MV-4-11 (cell line): ENCODE results near the gene TEPSIN.

ENCODE experiments used
- DNase-seq: peaks from one replicate; lab custom pipeline; 2025; lab: John Stamatoyannopoulos, UW

TEPSIN gene

DNA sequence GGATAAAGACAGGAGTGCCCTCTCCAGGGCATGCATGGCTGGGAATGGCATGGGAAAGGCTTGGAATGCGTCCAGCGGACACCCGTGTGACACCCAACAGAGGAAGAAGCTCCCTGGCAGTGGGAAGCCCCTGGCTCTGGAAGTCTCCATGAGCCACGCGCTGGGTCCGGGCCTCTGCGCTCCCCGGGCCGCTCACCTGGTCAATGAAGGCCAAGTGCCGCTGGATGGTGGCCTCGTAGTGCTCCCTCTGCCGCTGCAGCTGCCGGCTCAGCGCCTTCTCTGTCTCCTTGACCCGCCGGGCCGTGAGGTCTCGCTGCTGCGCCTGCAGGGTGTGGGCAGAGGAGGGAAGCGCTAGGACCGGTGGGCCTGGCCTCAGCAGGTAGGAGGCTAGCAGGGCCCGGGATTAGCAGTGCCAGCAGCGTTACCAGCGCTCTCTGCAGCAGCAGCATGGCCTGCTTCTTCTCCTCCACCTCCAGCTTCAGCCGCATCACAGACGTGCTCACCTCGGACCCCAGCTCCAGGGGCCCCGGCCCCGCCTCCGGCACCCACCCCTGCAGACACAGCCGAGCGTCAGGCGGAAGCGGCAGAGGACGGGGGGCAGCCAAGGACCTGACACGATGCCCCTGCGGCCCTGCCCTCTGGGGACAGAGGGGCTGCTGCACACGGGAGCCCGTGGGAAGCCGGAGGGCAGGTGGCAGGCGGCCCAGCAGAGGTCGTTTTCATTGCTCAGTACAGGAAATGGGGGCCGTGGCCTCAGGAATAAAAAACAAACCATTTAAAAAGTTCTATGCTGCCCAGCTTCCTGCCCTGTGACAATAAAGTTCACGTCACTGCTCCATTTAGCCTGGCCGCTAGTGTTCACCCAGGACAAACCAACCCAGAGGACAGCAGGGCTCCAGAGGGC is 42.1 kb downstream of the TEPSIN start:
- DNase-seq: no peak

DNA sequence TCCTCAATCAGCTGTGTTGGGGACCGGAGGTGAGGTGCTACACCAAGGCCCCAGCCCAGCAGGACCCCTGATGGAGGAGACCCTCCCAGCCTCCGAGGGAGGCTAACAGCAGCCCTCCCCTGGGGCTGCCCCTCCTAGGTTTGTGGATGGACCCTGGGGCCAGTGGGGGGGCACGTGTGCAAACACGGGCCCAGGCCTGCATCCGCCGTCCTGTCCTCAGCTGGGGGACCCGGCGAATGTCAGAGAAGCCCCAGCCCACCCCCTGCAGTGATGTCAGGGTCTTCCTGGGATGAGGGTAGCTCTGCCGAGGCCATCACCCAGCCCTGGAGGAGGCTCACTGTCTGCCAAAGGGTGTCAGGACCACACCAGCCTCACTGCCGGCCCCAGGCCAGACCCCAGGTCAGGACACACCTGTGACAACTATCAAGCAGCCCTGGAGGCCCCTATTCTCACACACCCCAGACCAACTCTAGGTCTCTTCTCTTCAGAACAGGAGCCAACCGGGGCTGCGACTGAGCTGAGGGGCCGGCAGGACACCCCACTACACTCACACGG is 42.8 kb downstream of the TEPSIN start:
- DNase-seq: no peak

DNA sequence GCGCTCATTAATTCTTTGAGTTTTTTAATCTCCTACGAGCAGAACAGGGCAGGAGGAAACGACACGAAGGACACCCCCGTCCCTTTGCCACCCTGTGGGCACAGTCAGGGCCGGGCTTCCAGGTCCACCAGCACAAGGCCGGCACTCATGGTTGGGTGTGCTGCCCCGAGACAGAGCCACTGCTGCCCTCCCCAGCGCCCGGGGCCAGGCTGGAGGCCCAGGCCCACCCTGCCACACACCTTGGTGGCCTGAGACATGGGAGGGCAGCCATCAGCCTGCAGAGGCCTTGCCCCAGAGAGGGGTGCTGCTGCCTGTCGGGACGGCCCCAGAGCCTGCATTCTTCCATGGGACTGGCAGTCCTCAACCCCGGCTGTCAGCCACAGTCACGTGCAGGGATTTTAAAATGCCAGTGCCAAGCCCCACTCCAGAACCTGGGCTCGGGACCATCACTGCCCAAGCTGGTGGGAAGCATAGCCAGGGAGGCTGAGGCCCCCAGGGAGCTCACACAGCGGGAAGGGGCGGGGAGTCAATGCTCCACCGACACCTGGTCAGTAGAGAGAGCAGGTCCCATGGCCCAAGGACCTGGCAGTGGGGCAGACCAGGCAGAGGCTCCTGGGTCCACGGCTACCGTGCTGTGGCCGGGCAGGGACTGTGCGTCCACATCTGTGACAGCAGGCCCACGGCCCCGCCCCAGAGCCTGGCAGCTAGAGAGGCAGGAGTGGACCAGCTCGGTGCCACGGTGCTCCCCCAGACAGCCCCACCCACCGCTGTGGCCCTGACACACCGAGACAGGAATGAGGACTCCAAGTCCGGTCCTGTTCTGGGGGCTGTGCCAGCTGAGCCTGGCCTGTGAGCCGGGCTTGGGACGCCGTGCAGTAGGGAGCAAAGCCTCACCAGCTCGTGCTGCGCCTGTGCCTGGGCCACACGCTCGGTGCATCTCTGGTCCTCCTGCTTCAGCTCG is 43.6 kb downstream of the TEPSIN start:
- no peak for DNase-seq

DNA sequence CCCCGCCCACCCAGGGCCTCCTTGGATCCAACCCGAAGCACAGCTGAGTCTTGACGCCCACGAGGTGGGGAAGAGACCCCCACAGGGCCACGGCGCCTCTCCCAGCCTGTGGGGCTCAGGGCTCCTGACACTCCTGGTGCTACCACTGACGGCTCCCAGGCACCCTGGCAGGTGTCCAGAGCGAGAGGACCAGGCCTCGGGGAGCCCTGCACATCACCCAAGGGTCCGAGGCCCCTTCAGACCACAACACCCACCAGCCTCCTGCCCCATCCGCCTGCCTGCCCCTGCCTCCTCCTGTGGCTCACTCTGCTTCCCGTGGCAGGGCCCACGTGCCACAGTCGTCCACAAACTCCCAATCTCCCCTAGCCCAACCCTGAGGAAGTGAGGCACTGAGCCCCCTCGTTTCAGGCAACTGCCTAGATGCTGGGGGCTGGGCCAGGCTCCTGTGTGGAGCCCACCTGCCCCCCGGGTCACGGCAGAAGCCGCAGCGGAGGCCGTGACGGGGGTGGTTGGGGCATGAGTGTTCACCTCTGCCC is 44.6 kb downstream of the TEPSIN start:
- DNase-seq: no peak

DNA sequence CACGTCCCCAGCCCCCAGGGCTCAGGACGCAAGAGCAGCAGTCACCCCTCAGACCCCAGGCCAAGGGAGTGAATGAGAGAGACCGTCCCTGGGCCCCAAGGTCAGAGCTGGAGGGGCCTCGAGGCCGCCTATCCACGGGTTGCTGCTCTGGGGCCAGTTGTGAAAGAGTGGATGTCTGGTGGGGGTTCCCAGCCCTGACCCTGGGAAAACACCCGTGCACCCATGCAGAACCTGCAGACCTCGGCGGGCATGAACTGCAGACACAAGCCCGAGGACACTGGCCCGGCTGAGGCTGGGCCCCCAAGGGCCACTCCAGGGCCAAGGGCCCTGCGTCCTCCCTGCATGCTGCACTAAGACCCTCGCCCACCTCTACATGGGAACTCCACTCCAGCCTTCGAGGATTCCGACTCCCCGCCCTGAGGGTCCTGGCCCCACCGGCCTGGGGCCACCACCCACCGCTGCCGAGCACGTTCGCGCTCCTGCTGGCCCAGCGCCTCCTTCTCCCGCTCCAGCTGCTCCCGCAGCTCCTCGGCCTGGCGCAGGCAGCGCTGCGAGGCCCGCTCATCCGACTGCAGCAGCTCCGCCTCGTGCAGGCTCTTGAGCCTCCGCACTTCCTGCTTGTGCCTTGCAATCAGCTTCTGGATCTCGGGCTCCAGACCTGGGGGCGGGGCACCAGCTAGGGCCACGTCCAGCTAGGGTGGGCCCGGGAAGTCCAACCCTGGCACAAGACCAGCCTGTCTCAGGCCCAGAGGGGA is 45.2 kb downstream of the TEPSIN start:
- DNase-seq: no peak

DNA sequence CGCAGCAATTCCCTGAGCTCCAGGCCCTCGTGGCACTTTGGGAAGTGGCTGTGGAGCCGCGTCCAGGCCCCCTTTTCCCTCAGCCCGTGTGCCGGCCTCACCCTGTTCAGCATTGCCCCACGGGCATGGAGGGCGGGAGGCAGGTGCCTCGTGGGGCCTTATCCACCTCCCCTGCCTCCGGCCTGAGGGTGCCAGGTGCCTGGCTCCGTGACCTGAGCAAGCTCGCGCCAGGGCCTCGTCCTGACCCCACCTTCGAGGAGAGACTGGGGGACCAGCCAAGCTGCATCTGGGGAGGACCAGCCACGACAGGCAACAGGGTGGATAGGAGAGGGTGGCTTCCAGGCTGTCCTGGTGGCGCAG is 45.8 kb downstream of the TEPSIN start:
- DNase-seq: no peak

DNA sequence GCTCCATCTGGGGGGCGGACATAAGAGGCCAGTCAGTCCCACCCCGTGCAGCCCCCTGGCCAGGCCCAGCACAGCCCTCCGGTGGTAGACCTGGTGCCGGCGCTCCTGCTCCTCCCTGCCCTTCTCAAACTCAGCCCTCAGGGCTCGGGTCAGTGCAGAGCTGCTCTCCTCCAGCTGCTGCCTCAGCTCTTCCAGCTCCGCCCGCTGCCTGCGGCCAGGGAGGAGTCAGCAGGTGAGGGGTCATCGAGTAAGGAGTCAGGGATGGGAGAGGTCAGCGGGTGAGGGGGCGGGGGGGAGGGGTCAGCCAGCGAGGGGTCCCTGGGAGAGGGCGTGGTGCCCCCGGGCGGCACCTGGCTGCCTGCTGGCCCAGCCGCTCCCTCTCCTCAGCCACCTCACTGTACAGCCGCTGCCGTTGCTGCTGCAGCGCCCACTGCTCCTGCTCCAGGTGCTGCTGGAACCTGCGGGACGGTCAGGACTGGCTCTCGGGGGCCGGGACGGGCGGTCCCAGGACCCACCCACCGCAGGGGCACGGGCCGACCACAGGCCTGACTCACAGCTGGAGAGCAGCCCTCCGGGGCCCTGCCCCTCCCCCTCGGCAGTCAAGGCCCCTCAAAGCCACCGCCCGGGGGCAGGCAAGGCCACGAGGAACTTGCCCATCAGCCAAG is 46.3 kb downstream of the TEPSIN start:
- no peak for DNase-seq

DNA sequence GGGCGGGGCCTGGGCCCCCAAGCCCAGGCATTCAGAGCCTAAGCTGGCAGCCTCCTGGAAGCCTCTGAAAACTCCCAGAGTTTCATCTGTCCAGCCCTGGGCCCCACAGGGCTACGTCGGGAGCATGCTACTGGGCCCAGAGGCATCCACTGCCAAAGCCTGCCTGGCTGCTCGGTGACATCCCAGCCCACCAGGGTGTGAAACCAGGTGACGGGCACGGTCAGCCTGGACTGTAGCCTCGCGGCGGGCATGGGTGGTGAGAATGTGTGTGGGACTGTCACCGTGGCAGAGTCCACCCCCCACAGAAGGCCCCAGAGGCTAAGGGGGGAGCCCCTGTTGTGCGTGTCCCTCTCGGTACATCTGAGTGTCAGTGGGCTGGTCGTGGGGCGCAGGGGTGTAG is 47.2 kb downstream of the TEPSIN start:
- DNase-seq: no peak

DNA sequence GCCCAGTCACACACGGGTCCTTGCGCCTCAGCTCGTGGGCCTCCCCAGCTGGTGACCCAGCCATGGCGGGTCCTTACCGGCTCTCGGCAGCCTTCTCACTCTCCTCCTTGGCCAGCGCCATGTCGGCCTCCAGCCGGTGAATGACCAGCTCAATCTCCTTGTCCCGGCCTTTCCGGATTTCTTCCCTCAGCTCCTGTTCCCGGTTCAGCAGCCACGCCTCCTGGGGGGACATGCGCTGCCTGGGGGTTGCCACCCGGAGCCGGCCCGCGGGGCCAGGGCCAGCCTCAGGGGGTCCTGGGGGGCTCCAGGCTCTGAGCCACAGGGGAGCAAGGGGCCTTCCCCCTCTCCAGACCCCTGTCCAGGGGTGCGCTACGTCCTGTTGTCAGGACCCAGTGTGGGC is 47.7 kb downstream of the TEPSIN start:
- DNase-seq: no peak

DNA sequence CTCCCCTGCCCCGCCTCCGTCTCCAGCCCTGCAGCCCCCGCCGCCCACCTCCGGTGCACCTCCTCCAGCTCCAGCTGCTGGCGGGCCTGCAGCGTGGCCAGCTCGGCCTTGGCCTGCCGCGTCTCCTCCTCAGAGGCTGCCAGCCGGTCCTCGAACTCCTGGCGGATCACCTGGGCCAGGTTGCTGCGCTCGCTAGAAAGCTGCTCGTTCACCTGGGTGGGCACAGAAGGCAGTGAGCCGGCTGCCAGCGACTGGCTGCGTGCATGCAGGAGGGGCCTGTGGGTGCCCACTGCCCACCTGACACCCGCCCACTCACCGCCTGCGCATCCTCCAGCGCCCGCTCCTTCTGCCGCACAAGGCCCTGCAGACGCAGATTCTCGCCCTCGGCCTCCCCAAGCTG is 48.3 kb downstream of the TEPSIN start:
- no peak for DNase-seq

DNA sequence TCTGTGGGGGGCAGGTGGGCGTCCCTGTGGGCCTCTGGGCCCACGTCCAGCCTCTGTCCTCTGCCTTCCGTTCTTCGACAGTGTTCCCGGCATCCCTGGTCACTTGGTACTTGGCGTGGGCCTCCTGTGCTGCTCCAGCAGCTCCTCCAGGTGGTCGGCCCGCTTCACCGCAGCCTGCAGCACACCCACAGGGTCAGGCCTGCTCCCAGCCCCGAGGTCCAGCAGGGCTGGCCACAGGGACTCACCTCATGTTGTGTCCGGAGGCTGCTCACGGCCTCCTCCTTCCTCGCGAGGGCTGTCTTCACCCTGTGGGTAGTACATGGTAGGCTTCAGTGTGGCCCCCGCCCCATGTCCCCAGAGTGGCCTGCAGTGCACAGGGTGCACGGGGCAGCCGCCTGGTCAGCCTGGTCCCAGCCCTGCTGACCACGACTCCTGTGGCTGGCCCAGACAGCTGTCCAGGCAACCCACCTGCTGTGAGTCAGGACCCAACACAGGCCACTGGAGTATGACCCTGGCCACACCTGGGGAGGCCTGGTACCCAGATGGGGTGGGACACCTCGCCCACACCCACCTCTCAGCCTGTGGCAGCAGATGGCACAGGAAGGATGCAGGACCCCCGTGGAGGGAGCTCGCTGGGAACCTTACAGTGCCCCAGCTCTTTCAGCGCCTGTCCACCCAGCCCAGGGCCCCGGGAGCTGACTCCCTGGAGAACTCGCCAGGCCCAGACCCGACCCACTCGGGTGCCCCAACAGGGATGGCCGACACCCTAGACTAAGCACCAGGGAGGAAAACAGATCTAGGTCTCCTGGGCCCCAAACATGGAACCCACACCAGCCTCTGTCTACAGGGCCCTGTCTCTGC is 49.0 kb downstream of the TEPSIN start:
- DNase-seq: no peak

DNA sequence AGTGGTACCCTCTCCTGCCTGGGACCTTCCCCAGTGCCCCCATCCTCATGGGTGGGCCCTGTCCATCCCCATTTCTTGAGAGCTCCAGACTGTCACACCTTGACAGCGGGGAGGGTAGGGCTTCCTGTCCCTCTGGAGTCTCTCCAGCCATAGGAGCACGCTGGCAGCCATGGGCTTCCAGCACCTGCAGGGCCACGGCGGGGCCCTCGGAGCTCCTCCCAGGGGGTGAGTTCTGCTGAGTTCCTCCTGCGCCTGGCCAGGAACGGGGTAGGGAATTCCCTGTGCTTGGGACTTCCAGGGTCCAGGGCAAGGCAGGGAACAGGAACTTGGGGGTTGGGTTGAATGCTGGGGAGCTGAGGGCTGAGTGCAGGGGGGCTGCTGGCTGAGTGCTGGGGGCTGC is 49.8 kb downstream of the TEPSIN start:
- DNase-seq: no peak

DNA sequence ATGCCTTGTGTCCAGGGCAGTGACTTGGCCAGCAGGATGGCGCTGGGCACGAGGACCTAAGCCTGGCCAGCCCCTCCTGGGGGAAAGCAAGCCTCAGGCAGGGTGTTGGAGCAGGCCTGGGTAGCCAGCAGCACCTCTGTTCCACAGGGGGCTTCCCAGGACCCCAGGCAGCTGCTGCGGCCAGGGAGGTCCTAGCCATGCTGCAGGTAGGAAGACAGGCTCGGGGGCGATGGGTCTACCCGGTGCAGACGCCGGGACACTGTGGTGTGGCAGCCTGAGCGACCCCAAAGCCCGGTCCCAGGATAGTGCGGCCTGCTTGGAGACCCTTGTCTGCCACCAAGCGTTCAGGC is 50.4 kb downstream of the TEPSIN start:
- no peak for DNase-seq

DNA sequence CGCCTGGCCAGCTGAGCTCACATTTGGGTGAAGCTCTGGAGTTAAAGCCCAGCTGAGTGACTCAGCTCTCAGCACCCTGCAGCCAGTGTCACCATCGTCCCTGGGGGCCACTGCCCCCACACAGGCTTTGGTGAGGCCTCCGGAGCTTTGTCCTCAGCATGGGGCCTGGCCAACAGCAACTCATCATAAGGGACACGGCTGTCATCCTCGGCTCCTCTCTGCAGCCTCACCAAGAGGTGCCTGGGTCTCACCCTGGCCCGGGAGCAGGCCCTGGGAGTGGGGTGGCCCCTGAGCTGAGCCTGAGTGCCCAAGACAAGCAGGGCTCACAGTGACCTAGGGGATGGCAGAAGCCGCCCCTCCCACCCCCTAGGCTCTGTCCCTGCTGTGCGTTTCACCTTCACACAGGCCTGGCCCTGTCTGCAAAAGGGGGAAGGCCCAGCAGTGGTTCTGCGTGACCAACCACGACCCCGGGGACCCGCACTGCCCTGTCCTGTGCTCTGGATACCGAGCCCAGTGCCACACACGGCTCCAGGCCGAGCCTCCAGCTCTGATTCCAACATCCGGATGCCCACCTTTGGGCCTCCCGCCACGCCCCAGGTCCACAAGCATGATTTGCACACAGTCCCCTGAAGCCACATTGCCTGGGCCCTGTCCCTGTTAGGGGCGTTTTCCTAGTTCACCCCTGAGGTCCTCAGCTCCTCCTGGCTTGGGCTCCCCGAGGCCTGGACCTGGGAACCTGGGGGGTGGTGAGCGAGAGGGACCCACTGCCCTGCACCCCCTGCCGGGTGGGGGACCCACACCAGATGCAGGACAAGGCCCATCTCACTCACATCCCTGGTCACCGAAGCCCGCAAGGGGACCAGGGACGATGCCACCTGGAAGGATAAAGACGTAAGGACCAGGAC is 51.0 kb downstream of the TEPSIN start:
- DNase-seq: no peak

DNA sequence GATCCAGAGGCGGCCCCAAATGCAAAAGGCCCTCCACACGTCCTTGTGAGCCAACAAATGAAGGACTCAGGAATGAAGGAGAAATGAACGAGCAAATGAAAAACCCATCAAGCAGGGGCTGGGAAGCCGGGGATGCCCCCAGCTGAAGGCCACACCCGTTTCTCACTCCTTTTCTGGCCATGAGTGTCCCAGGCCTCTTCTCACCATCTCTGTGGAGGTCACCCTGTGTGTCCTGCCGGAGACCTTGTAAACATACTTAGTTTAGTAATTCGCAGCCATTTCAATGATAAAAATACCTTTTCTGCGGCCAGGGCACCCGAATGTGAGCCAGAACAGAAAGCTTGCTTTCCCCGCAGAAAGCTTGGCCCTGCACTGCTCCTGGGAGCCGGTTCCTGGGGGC is 51.7 kb downstream of the TEPSIN start:
- no peak for DNase-seq

DNA sequence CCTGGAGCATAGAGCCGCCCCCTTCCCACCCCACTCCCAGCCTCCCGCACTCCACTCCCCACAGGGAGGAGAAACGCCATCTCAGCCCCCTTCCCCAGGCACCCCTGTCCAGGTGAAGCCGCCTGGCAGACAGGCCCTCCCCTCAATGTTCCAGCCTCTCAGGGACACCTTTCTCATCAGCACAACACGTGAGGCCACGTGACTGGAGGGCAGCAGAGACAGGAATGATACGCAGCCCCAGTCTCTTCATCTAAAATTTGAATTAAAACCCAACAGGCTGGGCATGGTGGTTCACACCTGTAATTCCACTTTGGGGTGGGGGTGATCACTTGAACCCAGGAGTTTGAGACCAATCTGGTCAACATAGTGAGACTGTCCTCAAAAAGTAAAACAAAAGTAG is 52.7 kb downstream of the TEPSIN start:
- no peak for DNase-seq

DNA sequence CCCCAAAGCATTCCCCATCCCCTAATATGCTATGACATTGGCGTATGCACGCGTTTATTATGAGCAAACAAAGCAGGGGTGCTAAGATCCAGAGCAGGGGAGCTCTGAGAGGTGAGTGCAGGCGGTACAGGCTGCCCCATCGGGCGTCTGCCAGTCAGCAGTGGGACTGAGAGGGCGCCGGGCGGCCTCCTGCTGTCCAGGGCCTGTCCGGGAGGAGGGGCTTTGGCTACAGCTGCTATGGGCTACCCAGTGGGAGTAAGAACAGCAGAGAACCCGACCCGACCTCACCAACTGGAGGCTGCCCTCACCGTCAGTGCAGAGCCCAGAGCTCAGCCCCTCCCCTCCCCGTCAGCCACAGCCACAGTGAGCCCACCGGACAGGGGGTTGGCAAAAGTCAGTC is 54.3 kb downstream of the TEPSIN start:
- no peak for DNase-seq

DNA sequence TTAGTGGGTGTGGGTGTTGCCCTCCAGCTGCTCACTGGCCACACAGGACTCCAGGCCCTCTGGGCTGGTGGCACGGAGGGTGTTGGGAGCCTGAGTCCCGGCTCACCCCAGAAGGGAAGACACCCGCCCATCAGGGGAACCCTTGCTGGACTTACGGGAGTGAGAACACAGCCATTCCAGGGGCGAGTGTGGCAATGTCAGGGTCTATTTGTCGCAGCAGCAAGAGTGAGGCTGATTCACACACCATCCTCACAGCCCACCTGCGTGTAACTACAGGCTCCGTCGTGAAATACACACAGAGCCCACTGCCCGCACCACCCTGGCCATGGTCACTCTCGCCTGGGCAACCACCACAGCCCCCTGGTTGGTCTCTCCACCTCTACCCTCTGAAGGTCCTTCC is 55.0 kb downstream of the TEPSIN start:
- no peak for DNase-seq

DNA sequence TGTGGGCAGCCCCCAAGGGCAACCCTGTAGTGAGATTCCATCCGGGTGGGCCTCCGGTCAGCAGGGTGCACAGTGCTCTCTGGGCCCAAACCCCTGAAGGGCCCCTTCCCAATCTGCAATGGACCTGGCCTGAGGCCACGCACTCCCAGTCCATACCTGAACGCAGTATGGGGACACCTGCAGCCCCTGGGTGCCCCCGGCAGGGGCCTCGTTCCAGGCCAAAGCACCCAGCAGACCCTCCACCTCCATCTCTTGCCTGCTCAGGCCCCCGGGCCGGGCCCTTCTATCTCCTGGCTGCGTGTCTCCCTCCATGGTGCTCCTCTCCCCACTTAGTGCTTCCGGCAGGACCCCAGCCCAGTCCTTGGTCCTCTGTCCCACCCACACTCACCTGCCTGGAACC is 55.5 kb downstream of the TEPSIN start:
- DNase-seq: no peak
